ENCODE results near the gene C2CD2.

Gene C2CD2

GRCh38 chr21:41876928-41877652 lies 76.7 kb downstream of the C2CD2 start:
- DNase-seq (ENCODE audit: low read depth): no peak
- no peak for TF ChIP-seq CTCF (conservative IDR thresholded peaks at IDR 0.05; ENCODE audit: low read depth, low read length)
- H3K4me3 ChIP-seq (ENCODE audit: low read depth, low read length): peak overlapping the region; percentile 78

- no peak for DNase-seq (ENCODE audit: low read depth)
- no peak overlapping the region for H3K4me3 ChIP-seq (ENCODE audit: low read depth, low read length)
- TF ChIP-seq CTCF (conservative IDR thresholded peaks at IDR 0.05; ENCODE audit: low read depth, low read length): no peak
Observed at GRCh38 chr21:41876396-41876795, 77.4 kb downstream of the C2CD2 start.

GRCh38 chr21:41875086-41875485 lies 78.7 kb downstream of the C2CD2 start:
- DNase-seq (ENCODE audit: low read depth): no peak
- no peak overlapping the region for H3K4me3 ChIP-seq (ENCODE audit: low read depth, low read length)
- no peak for TF ChIP-seq CTCF (conservative IDR thresholded peaks at IDR 0.05; ENCODE audit: low read depth, low read length)

- DNase-seq (ENCODE audit: low read depth): no peak
- TF ChIP-seq CTCF (conservative IDR thresholded peaks at IDR 0.05; ENCODE audit: low read depth, low read length): no peak
- H3K4me3 ChIP-seq (ENCODE audit: low read depth, low read length): no peak overlapping the region
Observed at GRCh38 chr21:41874611-41875010, 79.2 kb downstream of the C2CD2 start.

GRCh38 chr21:41873426-41873825 lies 80.4 kb downstream of the C2CD2 start:
- no peak for DNase-seq (ENCODE audit: low read depth)
- H3K4me3 ChIP-seq (ENCODE audit: low read depth, low read length): no peak overlapping the region
- no peak for TF ChIP-seq CTCF (conservative IDR thresholded peaks at IDR 0.05; ENCODE audit: low read depth, low read length)

- no peak for TF ChIP-seq CTCF (conservative IDR thresholded peaks at IDR 0.05; ENCODE audit: low read depth, low read length)
- no peak for DNase-seq (ENCODE audit: low read depth)
- H3K4me3 ChIP-seq (ENCODE audit: low read depth, low read length): no peak overlapping the region
Observed at GRCh38 chr21:41873005-41873404, 80.8 kb downstream of the C2CD2 start.

Measured in choroid plexus epithelial cell (primary cell).